ENCODE data around the gene MGAT4A.

The MGAT4A gene

GRCh38 chr2:98777710-98778109 is 46.8 kb upstream of the MGAT4A start:
- Histone ChIP-seq H3K9me2 (ENCODE audit: low read depth, low read length) (no peaks in the 10 kb centered on the region), H3K27ac (ENCODE audit: low read depth, low read length, poor library complexity, severe bottlenecking) (no peak overlapping the region), H3K9ac (ENCODE audit: low read length) (no peak overlapping the region), H3K36me3 (ENCODE audit: insufficient read depth, low read length) (no peaks in the 10 kb centered on the region), H3K4me1 (ENCODE audit: insufficient read depth, low read length, severe bottlenecking) (no peaks in the 10 kb centered on the region), H3K4me3 (ENCODE audit: low read depth, low read length, poor library complexity, severe bottlenecking) (no peak overlapping the region), H4K20me1 (ENCODE audit: insufficient read depth, low read length) (no peaks in the 10 kb centered on the region), H2AFZ (ENCODE audit: low read length) (no peak overlapping the region), H3K4me2 (ENCODE audit: low read length) (no peak overlapping the region), H3K9me3 (ENCODE audit: low read length) (peaks cover 3% of the 10 kb centered on the region; the same call in 1 of the 2 replicates), H3K79me2 (ENCODE audit: insufficient read depth, low read length) (no peaks in the 10 kb centered on the region), H3K27me3 (ENCODE audit: insufficient read depth, low read length) (no peaks in the 10 kb centered on the region; the same call in 1 of the 2 replicates), H3F3A (ENCODE audit: insufficient read depth, low read length) (no peaks in the 10 kb centered on the region)
- TF ChIP-seq CTCF (IDR thresholded peaks at IDR 0.05; ENCODE audit: low read length) = no peak
- no peak for TF ChIP-seq EZH2 (IDR thresholded peaks at IDR 0.05; ENCODE audit: borderline replicate concordance, low read length)

- TF ChIP-seq CTCF (IDR thresholded peaks at IDR 0.05; ENCODE audit: low read length) (no peak), EZH2 (IDR thresholded peaks at IDR 0.05; ENCODE audit: borderline replicate concordance, low read length) (no peak)
- H3K36me3 ChIP-seq (ENCODE audit: insufficient read depth, low read length) = no peaks in the 10 kb centered on the region
- H3K79me2 ChIP-seq (ENCODE audit: insufficient read depth, low read length) = no peaks in the 10 kb centered on the region
- H2AFZ ChIP-seq (ENCODE audit: low read length) = no peak overlapping the region
- no peaks in the 10 kb centered on the region for H3K9me2 ChIP-seq (ENCODE audit: low read depth, low read length)
- H3F3A ChIP-seq (ENCODE audit: insufficient read depth, low read length) = no peaks in the 10 kb centered on the region
- H3K9me3 ChIP-seq (ENCODE audit: low read length) = no peaks in the 10 kb centered on the region
- no peaks in the 10 kb centered on the region for H4K20me1 ChIP-seq (ENCODE audit: insufficient read depth, low read length)
- H3K4me2 ChIP-seq (ENCODE audit: low read length) = no peak overlapping the region
- H3K9ac ChIP-seq (ENCODE audit: low read length) = no peak overlapping the region
- peaks cover 3% of the 10 kb centered on the region for H3K4me1 ChIP-seq (ENCODE audit: insufficient read depth, low read length, severe bottlenecking)
- H3K27ac ChIP-seq (ENCODE audit: low read depth, low read length, poor library complexity, severe bottlenecking) = no peak overlapping the region
- no peaks in the 10 kb centered on the region; the same call in 1 of the 2 replicates for H3K27me3 ChIP-seq (ENCODE audit: insufficient read depth, low read length)
- no peak overlapping the region for H3K4me3 ChIP-seq (ENCODE audit: low read depth, low read length, poor library complexity, severe bottlenecking)
These were observed 46.1 kb upstream of the MGAT4A start for GRCh38 chr2:98777076-98777475.

GRCh38 chr2:98776136-98776535 is 45.2 kb upstream of the MGAT4A start:
- no peak overlapping the region for H2AFZ ChIP-seq (ENCODE audit: low read length)
- no peak overlapping the region for H3K27ac ChIP-seq (ENCODE audit: low read depth, low read length, poor library complexity, severe bottlenecking)
- H3K36me3 ChIP-seq (ENCODE audit: insufficient read depth, low read length) = no peaks in the 10 kb centered on the region
- H3K4me3 ChIP-seq (ENCODE audit: low read depth, low read length, poor library complexity, severe bottlenecking) = no peak overlapping the region
- H3K9ac ChIP-seq (ENCODE audit: low read length) = no peak overlapping the region
- no peaks in the 10 kb centered on the region for H3F3A ChIP-seq (ENCODE audit: insufficient read depth, low read length)
- no peaks in the 10 kb centered on the region for H4K20me1 ChIP-seq (ENCODE audit: insufficient read depth, low read length)
- no peak overlapping the region for H3K4me2 ChIP-seq (ENCODE audit: low read length)
- no peaks in the 10 kb centered on the region for H3K9me2 ChIP-seq (ENCODE audit: low read depth, low read length)
- no peaks in the 10 kb centered on the region; the same call in 1 of the 2 replicates for H3K27me3 ChIP-seq (ENCODE audit: insufficient read depth, low read length)
- no peaks in the 10 kb centered on the region for H3K9me3 ChIP-seq (ENCODE audit: low read length)
- H3K79me2 ChIP-seq (ENCODE audit: insufficient read depth, low read length) = no peaks in the 10 kb centered on the region
- peaks cover 9% of the 10 kb centered on the region for H3K4me1 ChIP-seq (ENCODE audit: insufficient read depth, low read length, severe bottlenecking)
- TF ChIP-seq CTCF (IDR thresholded peaks at IDR 0.05; ENCODE audit: low read length) = no peak
- TF ChIP-seq EZH2 (IDR thresholded peaks at IDR 0.05; ENCODE audit: borderline replicate concordance, low read length) = no peak
